GM21723 (cell line): ENCODE data around the gene CDK9.
"Not testable (repeated sequence)": the region's sequence is repeated elsewhere in the genome, so short reads cannot be mapped to it uniquely, and the experiment has no call there.

Experiments used
- ATAC-seq: cut with Tn5 transposase; IDR thresholded peaks from one replicate; pipeline ENCODE4 v1.9.1; 2021; ENCODE audit warnings: mild to moderate bottlenecking, moderate library complexity; ENCODE audit not compliant: unreplicated experiment

CDK9 gene

DNA sequence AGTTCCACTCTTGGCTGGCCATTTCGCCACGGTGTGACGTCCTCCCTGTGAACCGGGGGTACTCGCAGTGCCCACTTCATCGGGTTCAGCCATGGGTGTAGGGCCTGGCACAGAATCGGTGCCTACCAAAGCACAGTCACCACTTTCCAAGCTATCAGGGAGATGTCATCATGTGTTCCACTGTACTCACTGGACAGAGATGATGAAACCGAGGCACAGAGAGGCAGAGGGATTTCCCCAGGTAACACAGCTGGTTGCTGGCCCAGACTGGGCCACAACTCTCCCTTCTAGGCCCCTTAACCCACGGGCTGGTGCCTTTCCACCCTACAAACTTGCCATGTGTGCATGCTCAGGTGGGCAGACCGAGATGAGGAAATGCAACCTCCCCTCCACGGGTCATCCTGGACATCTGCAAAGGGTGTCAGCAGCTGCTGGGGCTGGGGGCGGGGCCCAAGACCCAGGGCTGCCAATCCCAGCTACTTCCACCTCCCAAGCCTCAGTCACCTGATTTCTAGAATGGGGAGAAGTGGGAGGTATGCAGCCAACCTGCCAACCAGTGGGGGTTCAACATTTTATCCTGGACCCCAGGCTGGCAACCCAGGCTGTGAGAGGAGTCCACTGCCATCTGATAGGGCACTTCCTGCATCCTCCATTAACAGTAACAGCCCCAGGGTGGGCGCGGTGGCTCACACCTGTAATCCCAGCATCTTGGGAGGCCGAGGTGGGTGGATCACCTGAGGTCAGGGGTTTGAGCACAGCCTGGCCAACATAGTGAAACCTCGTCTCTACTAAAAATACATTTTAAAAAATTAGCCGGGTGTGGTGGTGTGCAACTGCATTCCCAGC is 6.5 kb upstream of the CDK9 start:
- peak; percentile 53 for ATAC-seq

- no peak for ATAC-seq
Measured at GRCh38 chr9:127780126-127780885, 5.5 kb upstream of the CDK9 start.

DNA sequence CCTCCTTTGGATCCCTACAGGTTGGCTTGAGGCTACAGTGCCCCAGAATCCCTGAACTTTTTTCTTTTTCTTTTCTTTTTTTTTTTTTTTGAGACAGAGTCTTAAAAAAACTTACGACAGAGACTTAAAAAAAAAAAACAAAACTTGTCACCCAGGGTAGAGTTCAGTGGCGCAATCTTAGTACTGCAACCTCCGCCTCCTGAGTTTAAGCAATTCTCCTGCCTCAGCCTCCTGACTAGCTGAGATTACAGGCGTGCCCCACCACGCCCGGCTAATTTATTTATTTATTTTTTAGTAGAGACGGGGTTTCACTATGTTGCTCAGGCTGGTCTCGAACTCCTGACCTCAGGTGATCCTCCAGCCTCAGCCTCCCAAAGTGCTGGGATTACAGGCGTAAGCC is 4.9 kb upstream of the CDK9 start:
- not testable (repeated sequence) for ATAC-seq

DNA sequence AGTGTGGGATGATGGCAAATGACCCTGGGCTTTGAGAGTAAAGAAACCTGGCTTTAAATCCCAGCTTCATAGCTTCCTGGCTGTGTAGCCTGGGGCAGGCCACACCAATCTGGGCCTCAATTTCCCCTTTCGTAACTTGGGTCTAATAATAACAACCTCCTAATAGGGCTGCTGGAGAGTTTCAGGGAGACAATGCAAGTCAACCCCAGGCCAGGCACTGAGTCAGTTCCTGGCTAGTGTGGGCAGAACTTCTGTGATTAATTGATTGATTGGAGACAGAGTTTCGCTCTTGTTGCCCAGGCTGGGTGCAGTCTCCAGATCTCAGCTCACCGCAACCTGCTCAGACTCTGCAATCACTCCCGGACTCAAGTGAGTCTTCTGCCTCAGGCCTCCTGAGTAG is 4.0 kb upstream of the CDK9 start:
- ATAC-seq, result no peak

DNA sequence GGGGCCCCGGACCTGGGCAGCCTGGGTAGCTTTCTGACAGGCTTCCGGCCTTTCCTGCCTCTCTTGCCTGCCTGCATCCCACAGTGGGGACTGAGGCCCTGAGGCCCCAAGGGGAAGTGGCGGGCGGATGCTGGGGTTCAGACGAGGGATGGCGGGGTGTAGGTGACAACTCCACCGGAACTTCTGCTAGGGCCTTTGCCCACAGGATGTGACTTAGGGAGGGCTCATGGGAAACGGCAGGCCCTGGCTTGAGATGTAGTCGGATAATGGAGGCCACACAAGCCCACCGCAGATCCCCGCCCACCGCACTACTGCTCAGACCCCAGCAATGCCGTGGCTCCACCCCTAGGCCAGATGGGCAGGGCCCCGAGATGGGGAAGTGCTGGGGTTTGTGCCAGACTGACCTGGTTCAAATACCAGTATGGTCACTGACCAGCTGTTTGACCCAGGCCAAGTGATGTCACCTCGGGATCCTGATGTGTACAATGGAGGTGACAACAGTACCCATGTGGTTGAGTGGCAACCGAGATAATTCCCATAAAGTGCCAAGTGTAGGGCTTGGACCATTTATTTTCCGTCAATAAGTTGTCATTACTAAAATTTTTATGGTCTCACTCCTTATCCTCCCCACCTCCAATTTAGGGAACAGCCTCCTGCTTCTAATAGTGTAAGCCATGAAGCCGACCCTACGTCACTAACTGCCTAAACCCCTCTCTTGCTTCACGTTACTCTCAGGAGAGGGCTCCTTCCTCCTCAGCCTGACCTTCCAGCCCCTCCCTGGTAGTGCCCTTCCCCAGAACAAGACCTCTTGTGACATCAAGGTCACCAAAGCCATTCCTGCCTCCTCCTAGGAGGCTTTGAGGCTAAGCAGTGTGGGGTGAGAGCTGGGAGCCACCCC is 2.5 kb upstream of the CDK9 start:
- no peak for ATAC-seq

- ATAC-seq, result peak; percentile 45
Measured at GRCh38 chr9:127785023-127785932, 556 bp upstream of the CDK9 start.

- ATAC-seq, result no peak
Measured at GRCh38 chr9:127786773-127787104, 905 bp downstream of the CDK9 start.

DNA sequence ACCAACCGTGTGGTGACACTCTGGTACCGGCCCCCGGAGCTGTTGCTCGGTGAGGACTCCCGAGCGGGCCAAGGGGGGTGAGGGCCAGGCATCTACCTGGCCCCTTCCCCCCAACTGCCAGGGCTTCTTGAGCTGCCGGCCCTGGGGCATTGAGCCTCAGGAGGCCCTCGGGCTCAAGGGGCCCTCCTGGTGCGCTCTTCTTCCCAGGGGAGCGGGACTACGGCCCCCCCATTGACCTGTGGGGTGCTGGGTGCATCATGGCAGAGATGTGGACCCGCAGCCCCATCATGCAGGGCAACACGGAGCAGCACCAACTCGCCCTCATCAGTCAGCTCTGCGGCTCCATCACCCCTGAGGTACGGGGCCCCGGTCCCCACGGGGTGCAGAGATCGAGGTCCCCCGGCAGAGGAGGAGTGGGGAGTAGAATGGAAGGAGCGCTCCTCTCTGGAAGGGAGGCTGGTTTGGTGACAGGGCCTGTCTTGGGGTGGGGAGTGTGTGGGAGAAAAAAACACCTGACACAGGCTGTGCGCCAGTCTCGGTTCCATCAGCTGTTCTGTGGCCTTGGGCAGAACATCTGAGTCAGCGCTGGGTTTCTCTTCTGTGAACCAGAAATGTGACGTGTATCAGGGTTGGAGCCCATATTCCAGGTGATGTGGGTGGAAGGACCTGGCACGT is 2.6 kb downstream of the CDK9 start:
- no peak for ATAC-seq

DNA sequence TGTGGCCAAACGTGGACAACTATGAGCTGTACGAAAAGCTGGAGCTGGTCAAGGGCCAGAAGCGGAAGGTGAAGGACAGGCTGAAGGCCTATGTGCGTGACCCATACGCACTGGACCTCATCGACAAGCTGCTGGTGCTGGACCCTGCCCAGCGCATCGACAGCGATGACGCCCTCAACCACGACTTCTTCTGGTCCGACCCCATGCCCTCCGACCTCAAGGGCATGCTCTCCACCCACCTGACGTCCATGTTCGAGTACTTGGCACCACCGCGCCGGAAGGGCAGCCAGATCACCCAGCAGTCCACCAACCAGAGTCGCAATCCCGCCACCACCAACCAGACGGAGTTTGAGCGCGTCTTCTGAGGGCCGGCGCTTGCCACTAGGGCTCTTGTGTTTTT is 3.3 kb downstream of the CDK9 start:
- no peak for ATAC-seq

DNA sequence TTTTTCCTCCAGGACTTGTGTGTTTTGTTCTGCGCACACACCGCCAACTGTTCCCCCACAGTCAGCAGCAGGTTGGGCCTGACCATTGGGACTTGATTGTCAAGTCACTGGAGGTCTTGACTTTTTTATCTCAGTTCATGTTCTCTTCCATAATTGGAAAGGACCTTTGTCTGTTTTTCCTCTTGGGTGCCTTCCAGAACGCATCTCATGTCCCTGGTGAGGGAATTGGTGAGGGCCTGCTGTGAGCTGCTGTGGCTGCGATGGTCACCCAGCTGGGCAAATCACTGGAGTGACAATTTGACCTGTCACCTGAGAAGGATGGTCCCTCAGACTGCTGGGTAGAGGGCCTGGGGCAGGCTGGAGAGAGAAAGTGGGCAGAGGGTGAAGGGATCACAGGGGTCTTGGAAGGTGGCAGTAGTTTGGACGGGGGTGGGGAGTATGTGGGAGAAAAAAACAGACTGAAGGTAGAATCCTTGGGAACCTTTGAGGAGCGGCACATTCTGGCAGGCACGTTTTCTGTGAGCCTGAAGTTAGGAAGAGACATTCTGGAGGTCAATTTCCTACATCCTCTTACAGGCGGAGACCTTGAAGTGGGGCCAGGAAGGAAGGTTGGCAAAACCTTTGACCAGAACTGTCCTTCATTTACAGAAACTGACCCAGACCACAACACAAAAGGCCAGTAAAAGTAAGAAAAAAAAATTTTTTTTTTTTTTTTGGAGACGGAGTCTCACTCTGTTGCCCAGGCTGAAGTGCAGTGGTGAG is 4.4 kb downstream of the CDK9 start:
- no peak for ATAC-seq

GRCh38 chr9:127791085-127791484 is 5.3 kb downstream of the CDK9 start:
- ATAC-seq, result no peak

GRCh38 chr9:127792417-127793031 is 6.7 kb downstream of the CDK9 start:
- no peak for ATAC-seq

- no peak for ATAC-seq
Measured at GRCh38 chr9:127793093-127793708, 7.4 kb downstream of the CDK9 start.

- ATAC-seq, result no peak
Measured at GRCh38 chr9:127794001-127794791, 8.4 kb downstream of the CDK9 start.

DNA sequence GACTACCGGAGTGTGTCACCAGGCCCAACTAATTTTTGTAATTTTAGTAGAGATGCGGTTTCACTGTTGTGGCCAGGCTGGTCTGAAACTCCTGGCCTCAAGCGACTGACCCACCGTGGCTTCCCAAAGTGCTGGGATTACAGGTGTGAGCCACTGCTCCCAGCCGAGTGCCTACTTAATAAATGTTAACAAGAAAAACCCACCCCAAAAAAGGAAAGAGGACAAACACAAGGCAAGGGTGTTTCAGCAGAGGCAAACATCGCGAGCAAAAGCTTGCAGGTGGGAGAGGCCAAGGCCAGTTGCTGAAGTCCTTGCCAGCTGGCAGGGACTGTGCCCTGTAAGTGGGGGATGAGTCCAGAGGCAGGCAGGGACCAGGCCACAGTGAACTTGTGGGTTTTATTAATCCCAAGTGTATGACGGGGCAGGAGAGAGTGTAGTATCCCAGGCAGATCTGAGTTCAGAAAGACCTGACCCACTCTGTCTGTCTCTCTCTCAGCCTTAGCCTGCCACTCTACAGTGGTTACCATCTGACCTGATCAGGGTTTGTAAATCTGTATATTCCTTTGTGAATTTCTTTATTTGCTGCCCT is 10.5 kb downstream of the CDK9 start:
- no peak for ATAC-seq

GRCh38 chr9:127796852-127797370 is 11.1 kb downstream of the CDK9 start:
- ATAC-seq, result no peak
